K562 (cell line): ENCODE measurements around the gene RTN4. TPM values are rescaled to one million over a fixed set of nuclear protein-coding genes. Genes with fewer than 3 reads are reported as not detected.

Source experiments
- ASH1L ChIP-seq: fragments of 450-650 bp; IDR thresholded peaks from 2 replicates; pipeline ENCODE4 v1.6.1; 2018; ENCODE audit warnings: borderline replicate concordance, mild to moderate bottlenecking, low read depth; ENCODE audit not compliant: partially characterized antibody
- BRF1 ChIP-seq: IDR thresholded peaks from 3 replicates; pipeline ENCODE4 v1.6.1; 2011; ENCODE audit warnings: borderline replicate concordance, mild to moderate bottlenecking; ENCODE audit not compliant: insufficient read length; ENCODE audit errors: extremely low read depth
- CREM ChIP-seq: IDR thresholded peaks from 2 replicates; pipeline ENCODE4 v1.6.1; 2014; ENCODE audit warnings: antibody characterized with exemption, low read depth
- FOXK1 ChIP-seq: sonication (generic); formaldehyde crosslinking; IDR thresholded peaks from 2 replicates; pipeline ENCODE4 v1.8.0; 2022; ENCODE audit warnings: missing genetic modification reagents, mild to moderate bottlenecking, borderline replicate concordance
- GTF2F1 ChIP-seq: IDR thresholded peaks from 2 replicates; pipeline ENCODE4 v1.6.1; 2011; ENCODE audit warnings: low read depth, low read length, improper control_type of control experiment
- HMGN3 ChIP-seq: IDR thresholded peaks from 2 replicates; pipeline ENCODE4 v1.6.1; 2011; ENCODE audit warnings: borderline replicate concordance, low read depth, mild to moderate bottlenecking, mixed read lengths, low read length; ENCODE audit not compliant: insufficient read length; ENCODE audit errors: extremely low read depth
- MCM7 ChIP-seq, 2 experiments: fragments of 450-650 bp; IDR thresholded peaks; 2 replicates each; pipeline ENCODE4 v1.6.1; 2016 to 2018
- NR2C2 ChIP-seq, 2 experiments: fragments of 200-800 bp in 1 of 2; sonication (Bioruptor generic) in 1 of 2; sonication (generic) in 1 of 2; formaldehyde crosslinking in 1 of 2; IDR thresholded peaks; 2 replicates each; pipeline versions ENCODE4 v1.6.1 to v1.8.0; 2016 to 2022; ENCODE audit warnings: mild to moderate bottlenecking in 1 of 2, missing compliant biosample characterization in 1 of 2, missing genetic modification characterization in 1 of 2, missing genetic modification reagents in 1 of 2
- POLR2A ChIP-seq: fragments of 450-650 bp; conservative IDR thresholded peaks from 2 replicates; pipeline ENCODE4 v1.6.1; 2016
- POLR3G ChIP-seq: IDR thresholded peaks from 2 replicates; pipeline ENCODE4 v1.6.1; 2011; ENCODE audit not compliant: insufficient read length, insufficient replicate concordance; ENCODE audit errors: extremely low read depth
- SIN3B ChIP-seq: fragments of 450-650 bp; IDR thresholded peaks from 2 replicates; pipeline ENCODE4 v1.6.1; 2017; ENCODE audit warnings: low read depth, mild to moderate bottlenecking, moderate library complexity
- SMARCC2 ChIP-seq: fragments of 450-650 bp; IDR thresholded peaks from 2 replicates; pipeline ENCODE4 v1.6.1; 2017; ENCODE audit warnings: antibody characterized with exemption, moderate library complexity, mild to moderate bottlenecking, low read depth
- SP1 ChIP-seq: sonication (generic); formaldehyde crosslinking; IDR thresholded peaks from 2 replicates; pipeline ENCODE4 v1.8.1; 2022; ENCODE audit warnings: mild to moderate bottlenecking, missing genetic modification reagents
- ZC3H11A ChIP-seq: IDR thresholded peaks from 2 replicates; pipeline ENCODE4 v1.6.1; 2012; ENCODE audit warnings: low read depth, low read length, improper control_type of control experiment
- polyA plus RNA-seq, 8 experiments: library from polyadenylated mRNA; depleted of rRNA in 4 of 8; stranded (reverse) in 5 of 8; unstranded in 3 of 8; fragments of >200 nt; fragmentation: Nextera tagmentation in 2 of 8; fragmentation: Illumina TruSeq in 1 of 8; extraction: Ambion mirVana in 2 of 8; extraction: Trizol in 1 of 8; gene quantifications; 2 replicates each; pipeline versions ENCODE4 v1.2.1 to v1.2.3, GENCODE V29; 2011 to 2014; ENCODE audit warnings: inconsistent platforms in 1 of 8, missing spikeins in 1 of 8
- total RNA-seq, 7 experiments: library from RNA; depleted of rRNA in 6 of 7; stranded (reverse); fragments of >200 nt in 6 of 7; fragmentation: Illumina TruSeq in 2 of 7; extraction: Trizol in 2 of 7; gene quantifications; 2 replicates each; pipeline versions ENCODE4 v1.2.1 to v1.2.3, GENCODE V29; 2011 to 2021; ENCODE audit warnings: low replicate concordance in 1 of 7
- TF ChIP-seq, protein P1 (sequence below): fragments of 250-450 bp; sonication (Bioruptor Pico); IDR thresholded peaks from 2 replicates; pipeline ENCODE4 v1.4.0; 2020; ENCODE audit warnings: mild to moderate bottlenecking, moderate library complexity
- TF ChIP-seq, protein P2 (sequence below): IDR thresholded peaks from 2 replicates; pipeline ENCODE4 v1.6.1; 2011; ENCODE audit not compliant: insufficient read length; ENCODE audit errors: extremely low read depth
- TF ChIP-seq, protein P3 (sequence below): sonication (generic); formaldehyde crosslinking; IDR thresholded peaks from 2 replicates; pipeline ENCODE4 v1.8.0; 2022; ENCODE audit warnings: missing genetic modification reagents, mild to moderate bottlenecking, moderate library complexity, borderline replicate concordance
- TF ChIP-seq, protein P4 (sequence below), 2 experiments: fragments of 450-650 bp; IDR thresholded peaks; 2 replicates each; pipeline ENCODE4 v1.6.1; 2016
- TF ChIP-seq, protein P5 (sequence below): fragments of 200-400 bp; formaldehyde crosslinking; IDR thresholded peaks from 2 replicates; pipeline ENCODE4 v1.6.1; 2017; ENCODE audit warnings: mild to moderate bottlenecking, low read depth, low read length, moderate library complexity

The RTN4 gene
- total and polyA plus RNA-seq, 9 of the 15 experiments (the other 6 are each of a cell fraction or from before 2014, with no cell fraction given), result 73.0 to 248 (median 116) TPM

DNA sequence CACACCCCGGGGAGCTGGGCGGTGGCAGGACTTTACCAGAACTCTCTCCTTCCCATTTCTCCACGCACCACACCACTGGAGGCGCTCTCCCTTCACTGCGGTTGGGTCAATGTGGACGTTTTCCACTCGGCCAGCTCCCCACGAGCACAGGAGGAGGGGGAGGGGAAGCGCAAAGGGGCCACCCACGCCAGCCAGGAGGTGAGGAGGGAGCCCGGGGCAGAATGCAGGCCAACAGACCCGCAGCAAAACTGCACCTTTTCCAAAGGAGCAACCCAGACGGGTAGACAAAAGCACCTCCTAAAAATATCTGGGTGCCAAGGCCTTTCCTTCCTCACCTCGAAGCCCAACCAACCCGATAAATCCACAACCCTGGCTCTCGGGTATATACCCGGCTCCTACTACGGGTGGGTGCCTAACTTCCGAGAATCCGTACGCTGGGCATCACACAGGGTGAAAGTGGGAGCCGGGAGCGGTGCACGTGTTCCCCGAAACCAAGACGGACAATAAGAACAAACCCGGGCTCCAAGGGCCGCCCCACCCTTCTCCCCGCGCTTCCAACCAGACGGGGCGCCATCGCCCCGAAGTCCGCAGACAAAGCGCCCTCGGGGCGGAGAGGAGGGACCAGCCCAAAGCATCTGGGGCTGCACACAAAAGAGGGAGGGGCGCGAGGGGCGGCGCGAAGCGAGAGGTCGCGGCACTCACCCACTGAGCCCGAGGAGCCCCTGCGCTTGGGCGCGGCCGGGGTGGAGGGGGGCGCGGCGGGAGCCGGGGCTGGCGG is 1.0 kb downstream of the RTN4 start (continued):
- no peak for TF ChIP-seq NR2C2 (CRISPR knock-in tag; IDR thresholded peaks at IDR 0.05)
- TF ChIP-seq NR2C2 (tag; IDR thresholded peaks at IDR 0.05), result peak; percentile 12; the same call in 1 of the 2 replicates
- TF ChIP-seq, protein P1, sequence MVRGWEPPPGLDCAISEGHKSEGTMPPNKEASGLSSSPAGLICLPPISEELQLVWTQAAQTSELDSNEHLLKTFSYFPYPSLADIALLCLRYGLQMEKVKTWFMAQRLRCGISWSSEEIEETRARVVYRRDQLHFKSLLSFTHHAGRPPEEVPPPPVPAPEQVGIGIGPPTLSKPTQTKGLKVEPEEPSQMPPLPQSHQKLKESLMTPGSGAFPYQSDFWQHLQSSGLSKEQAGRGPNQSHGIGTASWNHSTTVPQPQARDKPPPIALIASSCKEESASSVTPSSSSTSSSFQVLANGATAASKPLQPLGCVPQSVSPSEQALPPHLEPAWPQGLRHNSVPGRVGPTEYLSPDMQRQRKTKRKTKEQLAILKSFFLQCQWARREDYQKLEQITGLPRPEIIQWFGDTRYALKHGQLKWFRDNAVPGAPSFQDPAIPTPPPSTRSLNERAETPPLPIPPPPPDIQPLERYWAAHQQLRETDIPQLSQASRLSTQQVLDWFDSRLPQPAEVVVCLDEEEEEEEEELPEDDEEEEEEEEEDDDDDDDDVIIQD (CRISPR knock-in tag), result no peak
- no peak for TF ChIP-seq BRF1
- no peak for TF ChIP-seq MCM7 (IDR thresholded peaks at IDR 0.05)
- TF ChIP-seq, protein P2, sequence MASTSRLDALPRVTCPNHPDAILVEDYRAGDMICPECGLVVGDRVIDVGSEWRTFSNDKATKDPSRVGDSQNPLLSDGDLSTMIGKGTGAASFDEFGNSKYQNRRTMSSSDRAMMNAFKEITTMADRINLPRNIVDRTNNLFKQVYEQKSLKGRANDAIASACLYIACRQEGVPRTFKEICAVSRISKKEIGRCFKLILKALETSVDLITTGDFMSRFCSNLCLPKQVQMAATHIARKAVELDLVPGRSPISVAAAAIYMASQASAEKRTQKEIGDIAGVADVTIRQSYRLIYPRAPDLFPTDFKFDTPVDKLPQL, result no peak
- TF ChIP-seq, protein P3, sequence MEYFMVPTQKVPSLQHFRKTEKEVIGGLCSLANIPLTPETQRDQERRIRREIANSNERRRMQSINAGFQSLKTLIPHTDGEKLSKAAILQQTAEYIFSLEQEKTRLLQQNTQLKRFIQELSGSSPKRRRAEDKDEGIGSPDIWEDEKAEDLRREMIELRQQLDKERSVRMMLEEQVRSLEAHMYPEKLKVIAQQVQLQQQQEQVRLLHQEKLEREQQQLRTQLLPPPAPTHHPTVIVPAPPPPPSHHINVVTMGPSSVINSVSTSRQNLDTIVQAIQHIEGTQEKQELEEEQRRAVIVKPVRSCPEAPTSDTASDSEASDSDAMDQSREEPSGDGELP (CRISPR knock-in tag), result peak; percentile 83; the same call in 1 of the 2 replicates
- TF ChIP-seq, protein P4, sequence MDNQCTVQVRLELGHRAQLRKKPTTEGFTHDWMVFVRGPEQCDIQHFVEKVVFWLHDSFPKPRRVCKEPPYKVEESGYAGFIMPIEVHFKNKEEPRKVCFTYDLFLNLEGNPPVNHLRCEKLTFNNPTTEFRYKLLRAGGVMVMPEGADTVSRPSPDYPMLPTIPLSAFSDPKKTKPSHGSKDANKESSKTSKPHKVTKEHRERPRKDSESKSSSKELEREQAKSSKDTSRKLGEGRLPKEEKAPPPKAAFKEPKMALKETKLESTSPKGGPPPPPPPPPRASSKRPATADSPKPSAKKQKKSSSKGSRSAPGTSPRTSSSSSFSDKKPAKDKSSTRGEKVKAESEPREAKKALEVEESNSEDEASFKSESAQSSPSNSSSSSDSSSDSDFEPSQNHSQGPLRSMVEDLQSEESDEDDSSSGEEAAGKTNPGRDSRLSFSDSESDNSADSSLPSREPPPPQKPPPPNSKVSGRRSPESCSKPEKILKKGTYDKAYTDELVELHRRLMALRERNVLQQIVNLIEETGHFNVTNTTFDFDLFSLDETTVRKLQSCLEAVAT (IDR thresholded peaks at IDR 0.05), result peak; percentile 91 to 92
- TF ChIP-seq GTF2F1, result no peak
- TF ChIP-seq ASH1L, result no peak
- TF ChIP-seq FOXK1 (CRISPR knock-in tag), result no peak
- TF ChIP-seq, protein P5, sequence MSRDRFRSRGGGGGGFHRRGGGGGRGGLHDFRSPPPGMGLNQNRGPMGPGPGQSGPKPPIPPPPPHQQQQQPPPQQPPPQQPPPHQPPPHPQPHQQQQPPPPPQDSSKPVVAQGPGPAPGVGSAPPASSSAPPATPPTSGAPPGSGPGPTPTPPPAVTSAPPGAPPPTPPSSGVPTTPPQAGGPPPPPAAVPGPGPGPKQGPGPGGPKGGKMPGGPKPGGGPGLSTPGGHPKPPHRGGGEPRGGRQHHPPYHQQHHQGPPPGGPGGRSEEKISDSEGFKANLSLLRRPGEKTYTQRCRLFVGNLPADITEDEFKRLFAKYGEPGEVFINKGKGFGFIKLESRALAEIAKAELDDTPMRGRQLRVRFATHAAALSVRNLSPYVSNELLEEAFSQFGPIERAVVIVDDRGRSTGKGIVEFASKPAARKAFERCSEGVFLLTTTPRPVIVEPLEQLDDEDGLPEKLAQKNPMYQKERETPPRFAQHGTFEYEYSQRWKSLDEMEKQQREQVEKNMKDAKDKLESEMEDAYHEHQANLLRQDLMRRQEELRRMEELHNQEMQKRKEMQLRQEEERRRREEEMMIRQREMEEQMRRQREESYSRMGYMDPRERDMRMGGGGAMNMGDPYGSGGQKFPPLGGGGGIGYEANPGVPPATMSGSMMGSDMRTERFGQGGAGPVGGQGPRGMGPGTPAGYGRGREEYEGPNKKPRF, result no peak
- no peak for TF ChIP-seq POLR3G
- TF ChIP-seq SMARCC2, result peak; percentile 48; the same call in 1 of the 2 replicates
- TF ChIP-seq POLR2A, result peak; percentile 74
- peak; percentile 70 for TF ChIP-seq CREM
- TF ChIP-seq ZC3H11A, result no peak
- TF ChIP-seq SP1 (CRISPR knock-in tag), result peak; percentile 79
- TF ChIP-seq HMGN3, result peak; percentile 13
- TF ChIP-seq SIN3B, result no peak
